Fibroblast of lung (primary cell): Measurements from ENCODE around the gene TANGO6.

ENCODE experiments used
- EZH2 ChIP-seq: IDR thresholded peaks from 2 replicates; pipeline ENCODE4 v1.5.1; 2012; ENCODE audit warnings: low read length, control low read depth, mild to moderate bottlenecking; ENCODE audit errors: missing control alignments
- TF ChIP-seq, protein P1 (sequence below), 2 donors: IDR thresholded peaks in 1 of 2; conservative IDR thresholded peaks in 1 of 2; 1 replicate in 1 of 2; 2 replicates in 1 of 2; pipeline ENCODE4 v1.5.1; 2011 to 2012; ENCODE audit warnings: low read length in 2 of 2, control low read depth in 1 of 2, inconsistent platforms in 1 of 2, low read depth in 1 of 2, mild to moderate bottlenecking in 1 of 2

DNA sequence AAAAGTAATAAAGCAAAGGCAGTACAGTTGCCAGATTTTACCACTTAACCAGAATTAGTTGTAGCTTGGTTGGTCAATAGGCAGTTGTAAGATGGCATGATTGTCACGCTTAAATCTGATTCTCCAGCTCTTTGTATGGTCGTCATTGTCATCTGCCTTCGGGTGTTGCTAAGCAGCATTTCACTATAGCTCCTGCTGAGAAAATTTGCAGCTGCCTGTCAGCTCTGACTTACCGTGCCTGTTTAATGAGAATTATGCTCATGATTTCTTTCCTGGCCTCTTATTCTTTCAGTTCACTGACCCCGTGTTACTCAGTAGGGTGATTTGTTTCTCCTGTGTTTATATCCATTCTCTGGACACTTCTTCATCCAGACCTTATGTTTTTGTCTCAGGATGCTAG, 66.7 kb downstream of the TANGO6 start:
- TF ChIP-seq, protein P1, sequence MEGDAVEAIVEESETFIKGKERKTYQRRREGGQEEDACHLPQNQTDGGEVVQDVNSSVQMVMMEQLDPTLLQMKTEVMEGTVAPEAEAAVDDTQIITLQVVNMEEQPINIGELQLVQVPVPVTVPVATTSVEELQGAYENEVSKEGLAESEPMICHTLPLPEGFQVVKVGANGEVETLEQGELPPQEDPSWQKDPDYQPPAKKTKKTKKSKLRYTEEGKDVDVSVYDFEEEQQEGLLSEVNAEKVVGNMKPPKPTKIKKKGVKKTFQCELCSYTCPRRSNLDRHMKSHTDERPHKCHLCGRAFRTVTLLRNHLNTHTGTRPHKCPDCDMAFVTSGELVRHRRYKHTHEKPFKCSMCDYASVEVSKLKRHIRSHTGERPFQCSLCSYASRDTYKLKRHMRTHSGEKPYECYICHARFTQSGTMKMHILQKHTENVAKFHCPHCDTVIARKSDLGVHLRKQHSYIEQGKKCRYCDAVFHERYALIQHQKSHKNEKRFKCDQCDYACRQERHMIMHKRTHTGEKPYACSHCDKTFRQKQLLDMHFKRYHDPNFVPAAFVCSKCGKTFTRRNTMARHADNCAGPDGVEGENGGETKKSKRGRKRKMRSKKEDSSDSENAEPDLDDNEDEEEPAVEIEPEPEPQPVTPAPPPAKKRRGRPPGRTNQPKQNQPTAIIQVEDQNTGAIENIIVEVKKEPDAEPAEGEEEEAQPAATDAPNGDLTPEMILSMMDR (conservative IDR thresholded peaks at IDR 0.05 in 1 of 2, IDR thresholded peaks at IDR 0.05 in 1 of 2; ENCODE audit: low read depth in 1 of 2, low read length in 2 of 2): no peak
- no peak for TF ChIP-seq EZH2
